ENCODE measurements around the gene FAXDC2.

Gene FAXDC2

GRCh38 chr5:154770111-154770510 is 80.3 kb downstream of the FAXDC2 start:
- intact Hi-C loops (cut with DNase I): no loop called here
- no peak for DNase-seq

Measured in posterior cingulate gyrus (tissue), 11 donors.